Measurements from ENCODE around the gene ZNF500. TPM values are rescaled to one million over a fixed set of nuclear protein-coding genes. Genes with fewer than 3 reads are reported as not detected.

ZNF500 gene
- total RNA-seq, 1 donor from 2014 or later = 13.1 TPM

DNA sequence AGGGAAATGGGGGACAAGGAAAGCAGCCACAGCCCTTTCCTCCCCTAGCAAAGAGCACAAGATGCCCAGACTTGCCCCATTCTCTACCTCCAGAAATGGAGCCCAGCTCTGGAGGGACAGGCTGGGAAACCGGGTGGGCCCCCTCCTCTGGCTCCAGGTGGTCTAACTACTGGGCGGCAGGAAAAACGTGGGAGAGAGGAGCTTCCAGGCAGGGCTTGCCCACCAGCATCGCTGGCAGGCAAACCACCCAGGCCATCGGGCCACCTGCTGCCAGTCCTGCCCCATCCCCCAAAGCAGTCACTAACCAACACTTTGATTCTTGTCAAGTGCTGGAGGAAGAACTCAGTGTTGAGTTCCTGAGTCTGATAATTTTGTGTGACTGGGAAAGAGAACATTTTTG lies 48.5 kb downstream of the ZNF500 start:
- Mint-ChIP-seq H3K9me3 (ENCODE audit: low read depth) (no peaks in the 10 kb centered on the region), H3K36me3 (ENCODE audit: low read depth) (peaks cover 9% of the 10 kb centered on the region), H3K27me3 (ENCODE audit: low read depth) (no peaks in the 10 kb centered on the region), H3K27ac (ENCODE audit: unreplicated experiment) (no peak overlapping the region), H3K4me1 (ENCODE audit: low read depth) (peaks cover 10% of the 10 kb centered on the region), H3K4me3 (ENCODE audit: unreplicated experiment) (no peak overlapping the region)
- DNase-seq (ENCODE audit: low spot score) = no peak
- TF ChIP-seq, protein P1, sequence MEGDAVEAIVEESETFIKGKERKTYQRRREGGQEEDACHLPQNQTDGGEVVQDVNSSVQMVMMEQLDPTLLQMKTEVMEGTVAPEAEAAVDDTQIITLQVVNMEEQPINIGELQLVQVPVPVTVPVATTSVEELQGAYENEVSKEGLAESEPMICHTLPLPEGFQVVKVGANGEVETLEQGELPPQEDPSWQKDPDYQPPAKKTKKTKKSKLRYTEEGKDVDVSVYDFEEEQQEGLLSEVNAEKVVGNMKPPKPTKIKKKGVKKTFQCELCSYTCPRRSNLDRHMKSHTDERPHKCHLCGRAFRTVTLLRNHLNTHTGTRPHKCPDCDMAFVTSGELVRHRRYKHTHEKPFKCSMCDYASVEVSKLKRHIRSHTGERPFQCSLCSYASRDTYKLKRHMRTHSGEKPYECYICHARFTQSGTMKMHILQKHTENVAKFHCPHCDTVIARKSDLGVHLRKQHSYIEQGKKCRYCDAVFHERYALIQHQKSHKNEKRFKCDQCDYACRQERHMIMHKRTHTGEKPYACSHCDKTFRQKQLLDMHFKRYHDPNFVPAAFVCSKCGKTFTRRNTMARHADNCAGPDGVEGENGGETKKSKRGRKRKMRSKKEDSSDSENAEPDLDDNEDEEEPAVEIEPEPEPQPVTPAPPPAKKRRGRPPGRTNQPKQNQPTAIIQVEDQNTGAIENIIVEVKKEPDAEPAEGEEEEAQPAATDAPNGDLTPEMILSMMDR (IDR thresholded peaks at IDR 0.05) = no peak

DNA sequence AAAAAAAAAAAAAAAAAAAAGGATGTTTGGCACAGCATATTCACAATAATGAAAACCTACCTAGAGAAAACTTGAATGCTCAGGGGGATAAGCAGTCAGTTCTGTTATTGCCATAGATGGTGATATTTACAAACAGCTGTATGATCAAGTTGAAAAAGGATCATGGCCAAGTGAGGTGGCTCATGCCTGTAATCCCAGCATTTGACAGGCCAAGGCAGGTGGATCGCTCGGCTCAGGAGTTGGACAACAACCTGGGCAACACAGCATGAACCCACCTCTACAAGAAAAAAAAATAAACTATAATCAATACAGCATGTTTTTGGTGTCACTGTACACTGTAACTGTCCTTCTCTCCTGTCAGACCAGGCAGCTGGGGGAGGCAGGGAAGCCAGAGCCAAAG lies 52.0 kb downstream of the ZNF500 start:
- TF ChIP-seq, protein P1 (IDR thresholded peaks at IDR 0.05) = no peak
- Mint-ChIP-seq H3K36me3 (ENCODE audit: low read depth) (peaks cover 15% of the 10 kb centered on the region), H3K4me1 (ENCODE audit: low read depth) (no peaks in the 10 kb centered on the region), H3K4me3 (ENCODE audit: unreplicated experiment) (no peak overlapping the region), H3K27me3 (ENCODE audit: low read depth) (no peaks in the 10 kb centered on the region), H3K9me3 (ENCODE audit: low read depth) (no peaks in the 10 kb centered on the region), H3K27ac (ENCODE audit: unreplicated experiment) (no peak overlapping the region)
- DNase-seq (ENCODE audit: low spot score) = no peak

DNA sequence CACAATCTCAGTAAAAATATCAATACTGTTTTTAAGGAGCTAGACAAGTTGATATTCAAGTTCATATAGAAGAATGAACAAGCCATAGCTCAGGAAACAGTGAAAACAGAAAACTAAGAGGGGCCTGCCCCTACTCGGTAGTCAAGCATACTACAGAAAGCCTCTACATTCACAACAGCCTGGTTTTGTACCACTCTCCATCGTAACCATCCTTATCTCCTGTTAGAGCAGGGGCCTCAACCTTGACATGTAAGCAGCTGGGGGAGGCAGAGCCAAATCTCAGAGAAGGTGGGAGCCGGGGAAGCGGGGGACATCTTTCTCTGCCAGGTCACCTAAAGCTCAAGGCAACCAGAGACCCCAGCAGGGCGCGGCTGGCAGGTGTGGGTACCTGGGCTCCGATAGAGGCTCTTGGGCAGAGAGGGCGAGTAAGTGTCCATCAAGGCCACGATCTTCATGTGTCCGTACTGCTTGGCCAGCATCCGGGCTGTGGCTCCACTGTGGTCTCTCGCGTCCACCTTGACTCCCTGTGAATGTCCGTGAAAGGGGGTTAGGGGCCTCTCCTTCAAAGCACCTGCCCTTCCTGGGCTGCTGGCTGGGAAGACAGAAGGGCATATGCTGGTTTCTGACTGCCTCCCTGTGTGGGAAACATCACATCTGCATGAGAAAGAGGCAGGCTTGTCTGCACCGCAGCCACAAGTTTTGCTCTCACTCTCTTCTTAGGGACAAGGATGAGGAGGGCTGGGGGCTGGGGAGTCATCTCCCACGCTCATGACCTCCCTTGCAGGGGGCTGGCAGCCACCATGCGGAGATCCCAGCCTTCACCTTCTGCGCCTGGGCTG lies 53.1 kb downstream of the ZNF500 start:
- Mint-ChIP-seq H3K27ac (ENCODE audit: unreplicated experiment) (no peak overlapping the region), H3K9me3 (ENCODE audit: low read depth) (no peaks in the 10 kb centered on the region), H3K36me3 (ENCODE audit: low read depth) (peaks cover 22% of the 10 kb centered on the region), H3K4me1 (ENCODE audit: low read depth) (peaks cover 6% of the 10 kb centered on the region), H3K27me3 (ENCODE audit: low read depth) (no peaks in the 10 kb centered on the region), H3K4me3 (ENCODE audit: unreplicated experiment) (no peak overlapping the region)
- TF ChIP-seq, protein P1 (IDR thresholded peaks at IDR 0.05) = no peak
- peak; percentile 65 for DNase-seq (ENCODE audit: low spot score)

GRCh38 chr16:4709481-4709880 lies 57.5 kb downstream of the ZNF500 start:
- Mint-ChIP-seq H3K27ac (ENCODE audit: unreplicated experiment) (no peak overlapping the region), H3K4me3 (ENCODE audit: unreplicated experiment) (no peak overlapping the region), H3K27me3 (ENCODE audit: low read depth) (no peaks in the 10 kb centered on the region), H3K4me1 (ENCODE audit: low read depth) (peaks cover 6% of the 10 kb centered on the region), H3K36me3 (ENCODE audit: low read depth) (peaks cover 31% of the 10 kb centered on the region), H3K9me3 (ENCODE audit: low read depth) (no peaks in the 10 kb centered on the region)
- TF ChIP-seq, protein P1 (IDR thresholded peaks at IDR 0.05) = no peak
- DNase-seq (ENCODE audit: low spot score) = no peak

DNA sequence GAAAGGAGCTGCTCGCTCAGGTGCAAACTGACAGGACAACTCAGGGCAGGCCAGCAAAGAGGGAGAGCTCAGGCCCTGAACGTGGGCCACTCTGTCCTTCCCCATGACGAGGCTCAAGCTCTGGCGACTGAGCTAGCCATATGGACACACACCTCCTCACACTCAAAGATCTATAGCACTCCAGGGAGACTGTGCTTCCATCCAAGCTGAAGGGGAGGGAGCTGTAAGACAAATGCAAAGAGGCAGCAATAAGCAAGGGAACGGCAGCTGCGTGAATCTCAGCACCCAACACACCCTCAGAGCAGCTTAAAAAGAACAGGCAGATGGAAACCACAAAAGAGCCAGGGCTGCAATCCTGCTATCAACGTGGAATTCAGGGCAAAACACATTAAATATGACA lies 60.1 kb downstream of the ZNF500 start:
- H3K36me3 Mint-ChIP-seq (ENCODE audit: low read depth) = peaks cover 27% of the 10 kb centered on the region
- no peaks in the 10 kb centered on the region for H3K9me3 Mint-ChIP-seq (ENCODE audit: low read depth)
- H3K27ac Mint-ChIP-seq (ENCODE audit: unreplicated experiment) = no peak overlapping the region
- DNase-seq (ENCODE audit: low spot score) = peak; percentile 46
- peaks cover 6% of the 10 kb centered on the region for H3K4me1 Mint-ChIP-seq (ENCODE audit: low read depth)
- no peak overlapping the region for H3K4me3 Mint-ChIP-seq (ENCODE audit: unreplicated experiment)
- TF ChIP-seq, protein P1 (IDR thresholded peaks at IDR 0.05) = no peak
- no peaks in the 10 kb centered on the region for H3K27me3 Mint-ChIP-seq (ENCODE audit: low read depth)
